A673 (cell line): ENCODE results near the gene SMIM35. TPM values are rescaled to one million over a fixed set of nuclear protein-coding genes. Genes with fewer than 3 reads are reported as not detected.

Experiments used
- BruUV-seq: library from RNA; stranded (reverse); fragments of 400-500 nt; replicated peaks from 2 replicates; lab custom pipeline; 2021; lab: Mats Ljungman, UMichigan
- CTCF ChIA-PET: fragments of 300-600 bp; sonication (Branson Sonifier 250); formaldehyde crosslinking; loops from one replicate; lab custom pipeline; 2022; ENCODE audit warnings: antibody characterized with exemption; lab: Charles Lee
- POLR2A ChIA-PET: fragments of 300-600 bp; sonication (Branson Sonifier 250); formaldehyde crosslinking; loops from one replicate; lab custom pipeline; 2022; ENCODE audit warnings: antibody characterized with exemption; ENCODE audit not compliant: low non-redundant PET; lab: Charles Lee
- DNase-seq: peaks from one replicate; pipeline ENCODE4 v3.0.0-alpha.2; 2015; ENCODE audit warnings: low spot score
- H3K27ac ChIP-seq: fragments of 200-600 bp; sonication (generic); 2 replicates; pipeline ENCODE4 v1.5.1; 2016; ENCODE audit warnings: mixed run types, low read depth, mild to moderate bottlenecking, mixed read lengths, antibody characterized with exemption, low read length; ENCODE audit not compliant: poor library complexity, severe bottlenecking
- H3K27me3 ChIP-seq: fragments of 200-600 bp; sonication (generic); replicated peaks from 2 replicates; pipeline ENCODE4 v1.6.1; 2017; ENCODE audit warnings: mixed run types, low read depth, mild to moderate bottlenecking, mixed read lengths, antibody characterized with exemption, low read length; ENCODE audit not compliant: insufficient read depth, poor library complexity
- H3K36me3 ChIP-seq: fragments of 200-600 bp; sonication (generic); 2 replicates; pipeline ENCODE4 v1.6.1; 2016; ENCODE audit warnings: mixed run types, mild to moderate bottlenecking, mixed read lengths, antibody characterized with exemption, low read length; ENCODE audit not compliant: insufficient read depth, poor library complexity, severe bottlenecking
- H3K4me1 ChIP-seq: fragments of 200-600 bp; sonication (generic); 2 replicates; pipeline ENCODE4 v1.6.1; 2017; ENCODE audit warnings: mixed run types, mild to moderate bottlenecking, mixed read lengths, antibody characterized with exemption, low read length; ENCODE audit not compliant: insufficient read depth, poor library complexity, severe bottlenecking
- H3K4me3 ChIP-seq: fragments of 200-600 bp; sonication (generic); 2 replicates; pipeline ENCODE4 v1.5.1; 2016; ENCODE audit warnings: low read depth, mixed run types, mild to moderate bottlenecking, mixed read lengths, low read length; ENCODE audit not compliant: poor library complexity, severe bottlenecking
- H3K9me3 ChIP-seq: fragments of 200-600 bp; sonication (generic); 2 replicates; pipeline ENCODE4 v1.6.1; 2016; ENCODE audit warnings: mixed run types, low read depth, mild to moderate bottlenecking, mixed read lengths, antibody characterized with exemption, low read length; ENCODE audit not compliant: poor library complexity, severe bottlenecking
- CTCF ChIP-seq: fragments of 300-800, 200-600 bp; sonication (generic); conservative IDR thresholded peaks from 2 replicates; pipeline ENCODE4 v1.5.1; 2017; ENCODE audit warnings: low read depth, mild to moderate bottlenecking, antibody characterized with exemption, low read length, moderate library complexity, mixed read lengths
- EZH2 ChIP-seq: fragments of 200-600 bp; sonication (generic); IDR thresholded peaks from 2 replicates; pipeline ENCODE4 v1.6.1; 2017; ENCODE audit warnings: borderline replicate concordance, low read depth, mild to moderate bottlenecking, mixed read lengths, antibody characterized with exemption, low read length; ENCODE audit not compliant: poor library complexity, severe bottlenecking
- intact Hi-C: fragments of 100-400 bp; cut with micrococcal nuclease; formaldehyde crosslinking; loops from one replicate; pipeline ENCODE4 v1.10.0; 2022; ENCODE audit not compliant: unreplicated experiment
- total RNA-seq: library from RNA; stranded (reverse); gene quantifications from 2 replicates; pipeline ENCODE4 v1.2.3, GENCODE V29; 2021

SMIM35 gene
- total RNA-seq, 1 experiment from 2014 or later: not detected

DNA sequence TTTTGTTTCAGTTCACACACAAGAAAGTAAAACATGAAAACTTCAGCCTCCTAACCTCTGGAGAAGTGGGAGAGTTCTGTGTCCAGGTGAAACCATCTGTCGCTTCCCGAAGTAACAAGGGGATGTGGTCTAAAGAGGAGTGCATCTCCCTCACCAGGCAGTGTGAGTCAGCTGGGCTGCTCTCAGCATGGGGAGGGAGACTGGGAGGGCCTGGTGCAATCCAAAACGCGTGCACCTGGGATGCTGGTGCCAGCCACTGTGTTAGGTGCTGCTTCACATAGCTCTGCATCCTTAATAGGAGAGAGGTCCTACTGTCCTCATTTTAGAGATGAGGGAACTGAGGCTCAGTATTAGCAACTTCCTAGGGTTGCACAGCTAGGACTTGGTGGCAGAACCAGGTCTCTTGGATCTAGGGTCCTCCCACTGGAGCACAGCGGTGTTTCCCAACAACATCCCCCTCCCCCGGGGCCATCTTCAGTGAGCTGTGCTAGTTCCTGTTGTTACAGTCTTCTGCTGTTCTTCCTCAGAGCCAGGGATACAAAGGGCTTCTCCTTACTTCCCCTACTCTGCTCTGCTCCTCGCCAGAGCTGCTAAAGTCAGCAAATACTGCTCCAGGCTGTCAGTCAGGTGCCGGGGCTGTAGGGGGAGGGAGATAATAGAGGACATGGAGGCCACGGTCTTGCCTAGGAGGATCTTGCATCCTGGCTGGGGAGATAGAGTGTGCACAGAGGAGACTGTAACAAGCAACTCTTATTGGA, 92.6 kb downstream of the SMIM35 start:
- Histone ChIP-seq H3K36me3 (no peaks in the 10 kb centered on the region), H3K4me1 (no peaks in the 10 kb centered on the region), H3K4me3 (no peak overlapping the region), H3K27me3 (no peaks in the 10 kb centered on the region), H3K27ac (no peak overlapping the region), H3K9me3 (no peaks in the 10 kb centered on the region)
- CTCF ChIA-PET: interaction anchor here (0.6 kb wide), 1 partner anchor 47 kb away, joined by 4 read pairs; no protein-coding TSS in a partner anchor
- TF ChIP-seq EZH2: no peak
- TF ChIP-seq CTCF: no peak
- no peak for DNase-seq
- BruUV-seq: no TSS peak
- intact Hi-C loops: no loop called here
- POLR2A ChIA-PET: no interaction called here

- intact Hi-C loops: no loop called here
- no TSS peak for BruUV-seq
- DNase-seq: no peak
- H3K27me3 ChIP-seq: peaks cover 7% of the 10 kb centered on the region
- no peaks in the 10 kb centered on the region for H3K4me1 ChIP-seq
- H3K36me3 ChIP-seq: no peaks in the 10 kb centered on the region
- POLR2A ChIA-PET: no interaction called here
- H3K4me3 ChIP-seq: no peak overlapping the region
- CTCF ChIA-PET: no interaction called here
- no peaks in the 10 kb centered on the region for H3K9me3 ChIP-seq
- TF ChIP-seq EZH2 (no peak), CTCF (no peak)
- no peak overlapping the region for H3K27ac ChIP-seq
These were observed 94.1 kb downstream of the SMIM35 start for GRCh38 chr11:117992620-117993019.

DNA sequence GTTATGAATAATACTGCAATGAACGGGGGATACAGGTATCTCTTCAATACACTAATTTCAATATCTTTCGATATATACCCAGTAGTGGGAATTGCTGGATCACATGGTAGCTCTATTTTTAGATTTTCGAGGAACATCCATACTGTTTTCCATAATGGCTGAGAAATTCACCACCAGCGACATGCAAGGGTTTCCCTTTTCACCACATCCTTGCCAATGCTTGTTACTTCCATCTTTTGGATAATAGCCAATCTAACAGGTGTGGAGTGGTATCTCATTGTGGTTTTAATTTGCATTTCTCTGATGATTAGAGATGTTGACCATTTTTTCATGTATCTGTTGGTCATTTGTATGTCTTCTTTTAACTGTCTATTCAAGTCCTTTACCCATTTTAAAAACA, 94.6 kb downstream of the SMIM35 start:
- POLR2A ChIA-PET: no interaction called here
- H3K4me3 ChIP-seq: no peak overlapping the region
- intact Hi-C loops: no loop called here

More for the DNA sequence above, 94.6 kb downstream of the SMIM35 start:
- no peak for DNase-seq
- no TSS peak for BruUV-seq
- H3K27ac ChIP-seq: no peak overlapping the region
- CTCF ChIA-PET: no interaction called here
- H3K27me3 ChIP-seq: peaks cover 12% of the 10 kb centered on the region
- H3K4me1 ChIP-seq: no peaks in the 10 kb centered on the region
- H3K36me3 ChIP-seq: no peaks in the 10 kb centered on the region
- TF ChIP-seq EZH2: no peak
- TF ChIP-seq CTCF: no peak
- H3K9me3 ChIP-seq: no peaks in the 10 kb centered on the region
